HepG2 (cell line): ENCODE data around the gene ZFYVE26. TPM values are rescaled to one million over a fixed set of nuclear protein-coding genes. Genes with fewer than 3 reads are reported as not detected.

ENCODE experiments used
- ARID2 ChIP-seq: sonication (generic); formaldehyde crosslinking; IDR thresholded peaks from 2 replicates; pipeline ENCODE4 v1.8.1; 2022; ENCODE audit warnings: mild to moderate bottlenecking, missing genetic modification reagents, borderline replicate concordance
- FOXA3 ChIP-seq: IDR thresholded peaks from 2 replicates; pipeline ENCODE4 v1.6.1; 2016; ENCODE audit warnings: missing genetic modification reagents, missing compliant biosample characterization
- MEIS2 ChIP-seq: sonication (generic); formaldehyde crosslinking; IDR thresholded peaks from 2 replicates; pipeline ENCODE4 v1.9.0; 2021; ENCODE audit warnings: mild to moderate bottlenecking, missing genetic modification reagents
- NFIC ChIP-seq: IDR thresholded peaks from 2 replicates; pipeline ENCODE4 v1.6.1; 2012; ENCODE audit warnings: mild to moderate bottlenecking, low read length, inconsistent platforms
- TEAD2 ChIP-seq: sonication (generic); formaldehyde crosslinking; IDR thresholded peaks from 2 replicates; pipeline ENCODE4 v1.9.0; 2021; ENCODE audit warnings: missing genetic modification reagents
- TGIF2 ChIP-seq: IDR thresholded peaks from 2 replicates; pipeline ENCODE4 v1.6.1; 2016; ENCODE audit warnings: control low read depth, missing compliant biosample characterization
- U2AF2 ChIP-seq: fragments of 200-400 bp; formaldehyde crosslinking; IDR thresholded peaks from 2 replicates; pipeline ENCODE4 v1.6.1; 2017; ENCODE audit warnings: low read depth, mild to moderate bottlenecking, low read length
- XRCC5 ChIP-seq: fragments of 200-400 bp; formaldehyde crosslinking; optimal IDR thresholded peaks from 2 replicates; pipeline ENCODE3; 2017; ENCODE audit warnings: mild to moderate bottlenecking, low read length
- ZBTB7A ChIP-seq: sonication (generic); formaldehyde crosslinking; IDR thresholded peaks from 2 replicates; pipeline ENCODE4 v1.8.0; 2022; ENCODE audit warnings: mild to moderate bottlenecking, missing genetic modification reagents
- ZFP36L1 ChIP-seq: sonication (generic); formaldehyde crosslinking; IDR thresholded peaks from 2 replicates; pipeline ENCODE4 v1.8.0; 2022; ENCODE audit warnings: mild to moderate bottlenecking, missing genetic modification reagents, moderate library complexity
- ZNF703 ChIP-seq: sonication (generic); formaldehyde crosslinking; IDR thresholded peaks from 2 replicates; pipeline ENCODE4 v1.5.1; 2020; ENCODE audit warnings: missing genetic modification reagents, mild to moderate bottlenecking, moderate library complexity, borderline replicate concordance
- polyA plus RNA-seq, 8 experiments: library from polyadenylated mRNA; depleted of rRNA in 3 of 8; stranded (reverse) in 7 of 8; unstranded in 1 of 8; fragments of >200 nt; fragmentation: Illumina TruSeq in 4 of 8; extraction: Trizol in 4 of 8; gene quantifications; 2 replicates each; pipeline versions ENCODE4 v1.2.1 to v1.2.3, GENCODE V29; 2011 to 2016; ENCODE audit warnings: low read depth in 4 of 8, missing spikeins in 1 of 8, mixed read lengths in 1 of 8; ENCODE audit not compliant: insufficient read depth in 1 of 8
- total RNA-seq, 5 experiments: library from RNA; depleted of rRNA; stranded (reverse); fragments of >200 nt; fragmentation: Illumina TruSeq; extraction: Trizol; gene quantifications; 2 replicates each; pipeline ENCODE4 v1.2.3, GENCODE V29; 2016; ENCODE audit warnings: low read depth in 1 of 5
- TF ChIP-seq, protein P1 (sequence below): sonication (generic); formaldehyde crosslinking; IDR thresholded peaks from 2 replicates; pipeline ENCODE4 v1.5.1; 2020; ENCODE audit warnings: missing genetic modification reagents, mild to moderate bottlenecking, borderline replicate concordance
- TF ChIP-seq, protein P2 (sequence below): sonication (generic); formaldehyde crosslinking; IDR thresholded peaks from 2 replicates; pipeline ENCODE4 v1.9.0; 2021; ENCODE audit warnings: missing genetic modification reagents, borderline replicate concordance
- TF ChIP-seq, protein P3 (sequence below): sonication (generic); formaldehyde crosslinking; IDR thresholded peaks from 2 replicates; pipeline ENCODE4 v1.5.1; 2020; ENCODE audit warnings: mild to moderate bottlenecking, missing genetic modification reagents
- TF ChIP-seq, protein P4 (sequence below): sonication (generic); formaldehyde crosslinking; IDR thresholded peaks from 2 replicates; pipeline ENCODE4 v1.8.0; 2022; ENCODE audit warnings: mild to moderate bottlenecking, missing genetic modification reagents, moderate library complexity
- TF ChIP-seq, protein P5 (sequence below), 2 experiments: sonication (generic) in 1 of 2; formaldehyde crosslinking in 1 of 2; IDR thresholded peaks; 2 replicates each; pipeline versions ENCODE4 v1.5.1 to v1.6.1; 2011 to 2020; ENCODE audit warnings: borderline replicate concordance in 1 of 2, low read depth in 1 of 2, low read length in 1 of 2, mild to moderate bottlenecking in 1 of 2, missing genetic modification reagents in 1 of 2, moderate library complexity in 1 of 2
- TF ChIP-seq, protein P6 (sequence below): sonication (generic); formaldehyde crosslinking; IDR thresholded peaks from 2 replicates; pipeline ENCODE4 v1.8.1; 2022; ENCODE audit warnings: low read depth, mild to moderate bottlenecking, missing genetic modification reagents

ZFYVE26 gene
- total and polyA plus RNA-seq, 2 of the 13 experiments (the other 11 are each of a cell fraction or from before 2014, with no cell fraction given): 13.6 to 16.4 TPM

DNA sequence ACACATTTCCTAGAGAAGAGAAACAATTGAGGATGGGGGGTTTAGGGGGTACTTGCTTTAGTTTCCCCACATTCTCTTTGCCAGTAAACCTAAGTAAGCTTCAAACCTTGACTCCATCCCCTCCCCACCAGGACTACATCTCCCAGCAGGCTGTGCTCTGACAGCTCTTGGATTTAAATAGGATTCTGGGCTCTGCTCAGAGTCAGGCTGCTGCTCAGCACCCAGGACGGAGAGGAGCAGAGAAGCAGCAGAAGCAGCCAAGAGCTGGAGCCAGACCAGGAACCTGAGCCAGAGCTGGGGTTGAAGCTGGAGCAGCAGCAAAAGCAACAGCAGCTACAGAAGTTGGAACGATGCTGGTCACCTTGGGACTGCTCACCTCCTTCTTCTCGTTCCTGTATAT is 94.1 kb downstream of the ZFYVE26 start (continued):
- TF ChIP-seq NFIC (no peak), MEIS2 (no peak), TEAD2 (CRISPR knock-in tag) (no peak), TGIF2 (CRISPR knock-in tag) (no peak), ARID2 (no peak), ZNF703 (CRISPR knock-in tag) (no peak), FOXA3 (CRISPR knock-in tag) (no peak), ZFP36L1 (CRISPR knock-in tag) (no peak), ZBTB7A (CRISPR knock-in tag) (no peak), U2AF2 (no peak), XRCC5 (no peak)
- TF ChIP-seq, protein P1, sequence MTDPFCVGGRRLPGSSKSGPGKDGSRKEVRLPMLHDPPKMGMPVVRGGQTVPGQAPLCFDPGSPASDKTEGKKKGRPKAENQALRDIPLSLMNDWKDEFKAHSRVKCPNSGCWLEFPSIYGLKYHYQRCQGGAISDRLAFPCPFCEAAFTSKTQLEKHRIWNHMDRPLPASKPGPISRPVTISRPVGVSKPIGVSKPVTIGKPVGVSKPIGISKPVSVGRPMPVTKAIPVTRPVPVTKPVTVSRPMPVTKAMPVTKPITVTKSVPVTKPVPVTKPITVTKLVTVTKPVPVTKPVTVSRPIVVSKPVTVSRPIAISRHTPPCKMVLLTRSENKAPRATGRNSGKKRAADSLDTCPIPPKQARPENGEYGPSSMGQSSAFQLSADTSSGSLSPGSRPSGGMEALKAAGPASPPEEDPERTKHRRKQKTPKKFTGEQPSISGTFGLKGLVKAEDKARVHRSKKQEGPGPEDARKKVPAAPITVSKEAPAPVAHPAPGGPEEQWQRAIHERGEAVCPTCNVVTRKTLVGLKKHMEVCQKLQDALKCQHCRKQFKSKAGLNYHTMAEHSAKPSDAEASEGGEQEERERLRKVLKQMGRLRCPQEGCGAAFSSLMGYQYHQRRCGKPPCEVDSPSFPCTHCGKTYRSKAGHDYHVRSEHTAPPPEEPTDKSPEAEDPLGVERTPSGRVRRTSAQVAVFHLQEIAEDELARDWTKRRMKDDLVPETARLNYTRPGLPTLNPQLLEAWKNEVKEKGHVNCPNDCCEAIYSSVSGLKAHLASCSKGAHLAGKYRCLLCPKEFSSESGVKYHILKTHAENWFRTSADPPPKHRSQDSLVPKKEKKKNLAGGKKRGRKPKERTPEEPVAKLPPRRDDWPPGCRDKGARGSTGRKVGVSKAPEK: no peak
- TF ChIP-seq, protein P2, sequence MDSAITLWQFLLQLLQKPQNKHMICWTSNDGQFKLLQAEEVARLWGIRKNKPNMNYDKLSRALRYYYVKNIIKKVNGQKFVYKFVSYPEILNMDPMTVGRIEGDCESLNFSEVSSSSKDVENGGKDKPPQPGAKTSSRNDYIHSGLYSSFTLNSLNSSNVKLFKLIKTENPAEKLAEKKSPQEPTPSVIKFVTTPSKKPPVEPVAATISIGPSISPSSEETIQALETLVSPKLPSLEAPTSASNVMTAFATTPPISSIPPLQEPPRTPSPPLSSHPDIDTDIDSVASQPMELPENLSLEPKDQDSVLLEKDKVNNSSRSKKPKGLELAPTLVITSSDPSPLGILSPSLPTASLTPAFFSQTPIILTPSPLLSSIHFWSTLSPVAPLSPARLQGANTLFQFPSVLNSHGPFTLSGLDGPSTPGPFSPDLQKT (CRISPR knock-in tag): no peak
- TF ChIP-seq, protein P3, sequence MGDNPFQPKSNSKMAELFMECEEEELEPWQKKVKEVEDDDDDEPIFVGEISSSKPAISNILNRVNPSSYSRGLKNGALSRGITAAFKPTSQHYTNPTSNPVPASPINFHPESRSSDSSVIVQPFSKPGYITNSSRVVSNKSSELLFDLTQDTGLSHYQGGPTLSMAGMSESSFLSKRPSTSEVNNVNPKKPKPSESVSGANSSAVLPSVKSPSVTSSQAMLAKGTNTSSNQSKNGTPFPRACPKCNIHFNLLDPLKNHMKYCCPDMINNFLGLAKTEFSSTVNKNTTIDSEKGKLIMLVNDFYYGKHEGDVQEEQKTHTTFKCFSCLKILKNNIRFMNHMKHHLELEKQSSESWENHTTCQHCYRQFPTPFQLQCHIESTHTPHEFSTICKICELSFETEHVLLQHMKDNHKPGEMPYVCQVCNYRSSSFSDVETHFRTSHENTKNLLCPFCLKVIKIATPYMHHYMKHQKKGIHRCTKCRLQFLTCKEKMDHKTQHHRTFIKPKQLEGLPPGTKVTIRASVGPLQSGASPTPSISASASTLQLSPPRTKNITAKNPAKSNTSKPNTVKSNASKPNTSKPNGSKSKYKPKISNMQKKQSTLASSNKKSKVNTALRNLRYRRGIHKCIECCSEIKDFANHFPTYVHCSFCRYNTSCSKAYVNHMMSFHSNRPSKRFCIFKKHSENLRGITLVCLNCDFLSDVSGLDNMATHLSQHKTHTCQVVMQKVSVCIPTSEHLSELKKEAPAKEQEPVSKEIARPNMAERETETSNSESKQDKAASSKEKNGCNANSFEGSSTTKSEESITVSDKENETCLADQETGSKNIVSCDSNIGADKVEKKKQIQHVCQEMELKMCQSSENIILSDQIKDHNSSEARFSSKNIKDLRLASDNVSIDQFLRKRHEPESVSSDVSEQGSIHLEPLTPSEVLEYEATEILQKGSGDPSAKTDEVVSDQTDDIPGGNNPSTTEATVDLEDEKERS (CRISPR knock-in tag): no peak
- TF ChIP-seq, protein P4, sequence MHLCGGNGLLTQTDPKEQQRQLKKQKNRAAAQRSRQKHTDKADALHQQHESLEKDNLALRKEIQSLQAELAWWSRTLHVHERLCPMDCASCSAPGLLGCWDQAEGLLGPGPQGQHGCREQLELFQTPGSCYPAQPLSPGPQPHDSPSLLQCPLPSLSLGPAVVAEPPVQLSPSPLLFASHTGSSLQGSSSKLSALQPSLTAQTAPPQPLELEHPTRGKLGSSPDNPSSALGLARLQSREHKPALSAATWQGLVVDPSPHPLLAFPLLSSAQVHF (CRISPR knock-in tag): no peak
- TF ChIP-seq, protein P5, sequence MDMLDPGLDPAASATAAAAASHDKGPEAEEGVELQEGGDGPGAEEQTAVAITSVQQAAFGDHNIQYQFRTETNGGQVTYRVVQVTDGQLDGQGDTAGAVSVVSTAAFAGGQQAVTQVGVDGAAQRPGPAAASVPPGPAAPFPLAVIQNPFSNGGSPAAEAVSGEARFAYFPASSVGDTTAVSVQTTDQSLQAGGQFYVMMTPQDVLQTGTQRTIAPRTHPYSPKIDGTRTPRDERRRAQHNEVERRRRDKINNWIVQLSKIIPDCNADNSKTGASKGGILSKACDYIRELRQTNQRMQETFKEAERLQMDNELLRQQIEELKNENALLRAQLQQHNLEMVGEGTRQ (IDR thresholded peaks at IDR 0.05; ENCODE audit: low read depth, low read length): no peak
- TF ChIP-seq, protein P5 (CRISPR knock-in tag; IDR thresholded peaks at IDR 0.05; ENCODE audit: borderline replicate concordance): no peak
- TF ChIP-seq, protein P6, sequence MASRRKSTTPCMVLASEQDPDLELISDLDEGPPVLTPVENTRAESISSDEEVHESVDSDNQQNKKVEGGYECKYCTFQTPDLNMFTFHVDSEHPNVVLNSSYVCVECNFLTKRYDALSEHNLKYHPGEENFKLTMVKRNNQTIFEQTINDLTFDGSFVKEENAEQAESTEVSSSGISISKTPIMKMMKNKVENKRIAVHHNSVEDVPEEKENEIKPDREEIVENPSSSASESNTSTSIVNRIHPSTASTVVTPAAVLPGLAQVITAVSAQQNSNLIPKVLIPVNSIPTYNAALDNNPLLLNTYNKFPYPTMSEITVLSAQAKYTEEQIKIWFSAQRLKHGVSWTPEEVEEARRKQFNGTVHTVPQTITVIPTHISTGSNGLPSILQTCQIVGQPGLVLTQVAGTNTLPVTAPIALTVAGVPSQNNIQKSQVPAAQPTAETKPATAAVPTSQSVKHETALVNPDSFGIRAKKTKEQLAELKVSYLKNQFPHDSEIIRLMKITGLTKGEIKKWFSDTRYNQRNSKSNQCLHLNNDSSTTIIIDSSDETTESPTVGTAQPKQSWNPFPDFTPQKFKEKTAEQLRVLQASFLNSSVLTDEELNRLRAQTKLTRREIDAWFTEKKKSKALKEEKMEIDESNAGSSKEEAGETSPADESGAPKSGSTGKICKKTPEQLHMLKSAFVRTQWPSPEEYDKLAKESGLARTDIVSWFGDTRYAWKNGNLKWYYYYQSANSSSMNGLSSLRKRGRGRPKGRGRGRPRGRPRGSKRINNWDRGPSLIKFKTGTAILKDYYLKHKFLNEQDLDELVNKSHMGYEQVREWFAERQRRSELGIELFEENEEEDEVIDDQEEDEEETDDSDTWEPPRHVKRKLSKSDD (CRISPR knock-in tag): no peak
